Smooth muscle cell (in vitro differentiated cells): Measurements from ENCODE around the gene NFILZ. TPM values are rescaled to one million over a fixed set of nuclear protein-coding genes. Genes with fewer than 3 reads are reported as not detected.

Experiments
- DNase-seq: peaks from one replicate; lab custom pipeline; 2025; ENCODE audit not compliant: unreplicated experiment; lab: John Stamatoyannopoulos, UW
- H2AFZ ChIP-seq: fragments of 200-600 bp; sonication (generic); 2 replicates; pipeline ENCODE4 v1.6.0; 2016; ENCODE audit warnings: antibody characterized with exemption, low read depth, mild to moderate bottlenecking
- H3F3A ChIP-seq: fragments of 200-600 bp; sonication (generic); 2 replicates; pipeline ENCODE4 v1.6.0; 2017; ENCODE audit warnings: antibody characterized with exemption, low read depth
- H3K27ac ChIP-seq: fragments of 200-600 bp; sonication (generic); 2 replicates; pipeline ENCODE4 v1.5.1; 2016; ENCODE audit warnings: low read depth, mild to moderate bottlenecking
- H3K27me3 ChIP-seq: fragments of 200-600 bp; sonication (generic); 2 replicates; pipeline ENCODE4 v1.6.1; 2016; ENCODE audit warnings: low read depth, mild to moderate bottlenecking
- H3K36me3 ChIP-seq: fragments of 200-600 bp; sonication (generic); 2 replicates; pipeline ENCODE4 v1.5.1; 2016; ENCODE audit warnings: low read depth
- H3K4me1 ChIP-seq: fragments of 200-600 bp; sonication (generic); 2 replicates; pipeline ENCODE4 v1.5.1; 2016; ENCODE audit warnings: low read depth
- H3K4me2 ChIP-seq: fragments of 200-600 bp; sonication (generic); 2 replicates; pipeline ENCODE4 v1.6.0; 2016; ENCODE audit warnings: mild to moderate bottlenecking
- H3K4me3 ChIP-seq: fragments of 200-600 bp; sonication (generic); 2 replicates; pipeline ENCODE4 v1.5.1; 2016; ENCODE audit warnings: mild to moderate bottlenecking
- H3K79me2 ChIP-seq: fragments of 200-600 bp; sonication (generic); 2 replicates; pipeline ENCODE4 v1.6.0; 2016; ENCODE audit warnings: low read depth, mild to moderate bottlenecking
- H3K9ac ChIP-seq: fragments of 200-600 bp; sonication (generic); 2 replicates; pipeline ENCODE4 v1.6.0; 2016; ENCODE audit warnings: low read depth
- H3K9me3 ChIP-seq: fragments of 200-600 bp; sonication (generic); replicated peaks from 2 replicates; pipeline ENCODE4 v1.5.1; 2016; ENCODE audit warnings: low read depth
- H4K20me1 ChIP-seq: fragments of 200-600 bp; sonication (generic); 2 replicates; pipeline ENCODE4 v1.6.0; 2016; ENCODE audit warnings: low read depth
- WGBS: methylation state at CpG from one replicate; pipeline ENCODE4 v1.1.7; 2016; ENCODE audit warnings: low lambda C conversion rate; 5-methylcytosine and 5-hydroxymethylcytosine counted together
- polyA plus RNA-seq: library from polyadenylated mRNA; unstranded; fragments of >200 nt; fragmentation: Nextera tagmentation; extraction: Ambion mirVana; gene quantifications from 2 replicates; pipeline ENCODE4 v1.2.1, GENCODE V29; 2016
- total RNA-seq: library from RNA; depleted of rRNA; stranded (reverse); fragments of >200 nt; gene quantifications from 2 replicates; pipeline ENCODE4 v1.2.3, GENCODE V29; 2014
- TF ChIP-seq, protein P1 (sequence below): fragments of 200-600 bp; sonication (generic); IDR thresholded peaks from 2 replicates; pipeline ENCODE4 v1.5.1; 2017; ENCODE audit warnings: borderline replicate concordance, mild to moderate bottlenecking, antibody characterized with exemption; ENCODE audit not compliant: insufficient read depth, poor library complexity, severe bottlenecking

Gene NFILZ
- total and polyA plus RNA-seq, 2 experiments from 2014 or later: not detected

DNA sequence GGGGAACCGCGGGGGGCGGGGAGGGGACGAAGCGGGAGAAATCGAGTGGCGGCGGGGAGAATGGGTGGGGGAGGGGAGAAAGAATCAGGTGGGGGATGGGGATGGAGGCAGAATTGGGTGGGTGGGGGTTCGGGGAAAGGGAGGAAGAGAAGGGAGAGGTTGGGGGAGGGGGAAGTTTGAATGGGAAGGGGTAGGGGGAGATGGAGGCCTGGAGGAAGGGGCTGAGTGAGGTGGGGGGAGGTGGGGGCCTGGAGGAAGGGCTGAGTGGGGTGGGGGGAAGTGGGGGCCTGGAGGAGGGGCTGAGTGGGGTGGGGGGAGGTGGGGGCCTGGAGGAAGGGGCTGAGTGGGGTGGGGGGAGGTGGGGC is 19.5 kb upstream of the NFILZ start:
- Histone ChIP-seq H3K4me3 (peak overlapping the region; percentile 68), H3K4me2 (peak overlapping the region; percentile 90), H3K27ac (peak overlapping the region; percentile 31), H3K36me3 (no peaks in the 10 kb centered on the region), H2AFZ (no peak overlapping the region), H3F3A (peaks cover 10% of the 10 kb centered on the region), H3K79me2 (peaks cover 5% of the 10 kb centered on the region), H3K9me3 (no peaks in the 10 kb centered on the region), H3K27me3 (no peaks in the 10 kb centered on the region), H3K9ac (no peak overlapping the region), H4K20me1 (no peaks in the 10 kb centered on the region), H3K4me1 (no peaks in the 10 kb centered on the region)
- TF ChIP-seq, protein P1, sequence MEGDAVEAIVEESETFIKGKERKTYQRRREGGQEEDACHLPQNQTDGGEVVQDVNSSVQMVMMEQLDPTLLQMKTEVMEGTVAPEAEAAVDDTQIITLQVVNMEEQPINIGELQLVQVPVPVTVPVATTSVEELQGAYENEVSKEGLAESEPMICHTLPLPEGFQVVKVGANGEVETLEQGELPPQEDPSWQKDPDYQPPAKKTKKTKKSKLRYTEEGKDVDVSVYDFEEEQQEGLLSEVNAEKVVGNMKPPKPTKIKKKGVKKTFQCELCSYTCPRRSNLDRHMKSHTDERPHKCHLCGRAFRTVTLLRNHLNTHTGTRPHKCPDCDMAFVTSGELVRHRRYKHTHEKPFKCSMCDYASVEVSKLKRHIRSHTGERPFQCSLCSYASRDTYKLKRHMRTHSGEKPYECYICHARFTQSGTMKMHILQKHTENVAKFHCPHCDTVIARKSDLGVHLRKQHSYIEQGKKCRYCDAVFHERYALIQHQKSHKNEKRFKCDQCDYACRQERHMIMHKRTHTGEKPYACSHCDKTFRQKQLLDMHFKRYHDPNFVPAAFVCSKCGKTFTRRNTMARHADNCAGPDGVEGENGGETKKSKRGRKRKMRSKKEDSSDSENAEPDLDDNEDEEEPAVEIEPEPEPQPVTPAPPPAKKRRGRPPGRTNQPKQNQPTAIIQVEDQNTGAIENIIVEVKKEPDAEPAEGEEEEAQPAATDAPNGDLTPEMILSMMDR: no peak
- WGBS: no CpG with 5 or more reads among the region's 9 CpGs
- no peak for DNase-seq

DNA sequence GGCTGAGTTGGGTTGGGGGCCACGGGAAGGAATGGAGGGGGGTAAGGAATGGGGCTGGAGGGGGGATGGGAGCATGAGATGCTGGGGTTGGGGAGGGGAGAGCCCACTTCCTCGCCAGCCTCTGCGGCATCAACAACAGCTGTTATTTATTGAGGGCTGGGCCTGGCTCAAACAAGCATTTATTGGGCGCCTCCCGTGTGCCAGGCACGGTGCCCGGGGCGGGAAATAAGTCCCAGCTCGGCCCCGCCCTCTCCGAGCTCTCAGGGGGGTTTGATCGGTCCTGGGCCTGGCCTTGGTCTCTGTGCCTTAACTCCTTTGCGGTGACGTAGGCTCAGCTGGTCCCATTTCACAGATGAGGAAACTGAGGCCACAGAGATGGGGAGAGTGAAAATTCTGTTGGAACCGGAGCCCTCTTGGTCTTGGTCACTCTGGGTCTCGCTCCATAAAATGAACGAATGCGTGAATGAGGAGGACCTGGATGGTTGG is 19.0 kb upstream of the NFILZ start:
- Histone ChIP-seq H3K4me1 (no peaks in the 10 kb centered on the region), H2AFZ (no peak overlapping the region), H3K79me2 (peaks cover 4% of the 10 kb centered on the region), H3K4me2 (no peak overlapping the region), H3K36me3 (no peaks in the 10 kb centered on the region), H3K4me3 (no peak overlapping the region), H3F3A (peaks cover 10% of the 10 kb centered on the region), H3K27ac (no peak overlapping the region), H4K20me1 (no peaks in the 10 kb centered on the region), H3K9ac (no peak overlapping the region), H3K27me3 (no peaks in the 10 kb centered on the region), H3K9me3 (no peaks in the 10 kb centered on the region)
- 75% methylated on average over 13 of the region's 18 CpGs for WGBS
- DNase-seq: no peak
- TF ChIP-seq, protein P1: no peak

- Histone ChIP-seq H3K9me3 (no peaks in the 10 kb centered on the region), H3F3A (peaks cover 10% of the 10 kb centered on the region), H3K4me1 (no peaks in the 10 kb centered on the region), H3K36me3 (no peaks in the 10 kb centered on the region), H3K9ac (no peak overlapping the region), H3K27me3 (no peaks in the 10 kb centered on the region), H2AFZ (no peak overlapping the region), H3K4me2 (no peak overlapping the region), H3K4me3 (no peak overlapping the region), H3K27ac (no peak overlapping the region), H3K79me2 (no peaks in the 10 kb centered on the region), H4K20me1 (no peaks in the 10 kb centered on the region)
- 61% methylated on average over 12 of the region's 12 CpGs for WGBS
- TF ChIP-seq, protein P1: no peak
- peak; percentile 12 for DNase-seq
These were observed 18.3 kb upstream of the NFILZ start for GRCh38 chr19:8611877-8612806.
